Measurements from ENCODE around the gene MTHFSD. TPM values are rescaled to one million over a fixed set of nuclear protein-coding genes. Genes with fewer than 3 reads are reported as not detected.

Gene MTHFSD
- total RNA-seq, 2 donors from 2014 or later = 7.8 to 8.3 TPM

- Histone ChIP-seq H3K36me3 (no peaks in the 10 kb centered on the region), H3K9me3 (no peaks in the 10 kb centered on the region), H3K4me1 (peaks cover 0 to 22% of the 10 kb centered on the region in 2 donors), H3K27ac (no peak overlapping the region), H3K27me3 (peaks cover 0 to 32% of the 10 kb centered on the region in 2 donors), H3K4me3 (no peak overlapping the region)
- DNase-seq (ENCODE audit: low spot score) = no peak
- TF ChIP-seq, protein P1, sequence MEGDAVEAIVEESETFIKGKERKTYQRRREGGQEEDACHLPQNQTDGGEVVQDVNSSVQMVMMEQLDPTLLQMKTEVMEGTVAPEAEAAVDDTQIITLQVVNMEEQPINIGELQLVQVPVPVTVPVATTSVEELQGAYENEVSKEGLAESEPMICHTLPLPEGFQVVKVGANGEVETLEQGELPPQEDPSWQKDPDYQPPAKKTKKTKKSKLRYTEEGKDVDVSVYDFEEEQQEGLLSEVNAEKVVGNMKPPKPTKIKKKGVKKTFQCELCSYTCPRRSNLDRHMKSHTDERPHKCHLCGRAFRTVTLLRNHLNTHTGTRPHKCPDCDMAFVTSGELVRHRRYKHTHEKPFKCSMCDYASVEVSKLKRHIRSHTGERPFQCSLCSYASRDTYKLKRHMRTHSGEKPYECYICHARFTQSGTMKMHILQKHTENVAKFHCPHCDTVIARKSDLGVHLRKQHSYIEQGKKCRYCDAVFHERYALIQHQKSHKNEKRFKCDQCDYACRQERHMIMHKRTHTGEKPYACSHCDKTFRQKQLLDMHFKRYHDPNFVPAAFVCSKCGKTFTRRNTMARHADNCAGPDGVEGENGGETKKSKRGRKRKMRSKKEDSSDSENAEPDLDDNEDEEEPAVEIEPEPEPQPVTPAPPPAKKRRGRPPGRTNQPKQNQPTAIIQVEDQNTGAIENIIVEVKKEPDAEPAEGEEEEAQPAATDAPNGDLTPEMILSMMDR (IDR thresholded peaks at IDR 0.05) = no peak
These were observed 35.9 kb downstream of the MTHFSD start for GRCh38 chr16:86519007-86519648.

DNA sequence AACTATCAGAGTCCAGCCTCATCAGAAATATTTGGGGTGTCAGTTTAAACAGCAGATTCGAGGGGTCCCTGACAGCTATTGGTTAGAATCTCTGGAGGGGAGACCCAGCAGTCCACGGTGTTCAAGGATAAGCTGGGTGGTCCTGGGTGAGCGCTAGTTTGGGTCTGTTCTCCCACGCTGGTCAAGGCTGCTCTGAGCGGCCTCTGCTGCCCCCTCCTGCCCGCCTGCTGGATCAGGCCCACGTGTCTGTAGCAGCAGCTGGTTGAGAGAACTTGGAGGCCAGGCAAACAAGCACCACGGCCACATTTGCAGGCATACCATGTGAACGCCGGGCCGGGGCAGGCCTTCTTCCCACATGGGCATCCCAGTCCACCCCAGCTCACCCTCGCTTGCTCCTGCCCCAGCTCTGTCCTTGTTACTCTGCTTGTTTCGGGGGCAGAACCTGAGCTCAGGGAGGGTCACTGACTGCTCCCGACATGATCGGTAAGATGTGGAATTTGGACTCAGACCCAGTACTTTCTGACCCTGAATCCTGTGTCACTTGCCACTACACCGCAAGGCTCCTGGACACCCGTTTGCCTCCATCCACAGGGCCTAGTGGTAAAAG, 37.3 kb downstream of the MTHFSD start:
- Histone ChIP-seq H3K9me3 (no peaks in the 10 kb centered on the region), H3K4me1 (peaks cover 0 to 22% of the 10 kb centered on the region in 2 donors), H3K4me3 (no peak overlapping the region), H3K27ac (no peak overlapping the region), H3K27me3 (peaks cover 0 to 32% of the 10 kb centered on the region in 2 donors), H3K36me3 (no peaks in the 10 kb centered on the region)
- TF ChIP-seq, protein P1 (IDR thresholded peaks at IDR 0.05) = peak; percentile 43 to 84
- no peak for DNase-seq (ENCODE audit: low spot score)

- peaks cover 0 to 37% of the 10 kb centered on the region in 2 donors for H3K27me3 ChIP-seq
- TF ChIP-seq, protein P1 (IDR thresholded peaks at IDR 0.05) = no peak
These were observed 38.0 kb downstream of the MTHFSD start for GRCh38 chr16:86517033-86517432.

DNA sequence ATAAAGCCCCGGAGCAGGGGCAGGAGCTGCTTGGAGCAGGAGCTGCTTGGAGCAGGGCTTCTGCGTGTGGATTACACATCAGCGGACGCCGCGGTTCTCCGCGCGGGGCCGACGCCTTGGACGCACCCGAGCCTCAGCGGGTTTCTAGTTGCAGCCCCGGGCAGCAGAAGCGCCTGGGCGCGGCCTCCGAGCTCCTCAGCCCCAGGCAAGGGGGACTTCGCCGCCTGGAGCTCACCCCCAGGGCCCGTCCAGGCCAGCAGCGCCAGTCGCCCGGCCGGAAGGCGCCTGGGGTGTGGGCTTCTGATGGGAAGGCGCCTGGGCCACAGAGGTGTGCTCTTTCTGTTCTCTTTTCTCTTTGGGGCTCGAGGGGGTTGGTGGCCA, 38.4 kb downstream of the MTHFSD start:
- H3K4me1 ChIP-seq = peaks cover 0 to 23% of the 10 kb centered on the region in 2 donors
- no peak overlapping the region for H3K27ac ChIP-seq
- no peak overlapping the region for H3K4me3 ChIP-seq
- no peaks in the 10 kb centered on the region for H3K9me3 ChIP-seq
- peaks cover 2 to 41% of the 10 kb centered on the region in 2 donors for H3K27me3 ChIP-seq
- TF ChIP-seq, protein P1 (IDR thresholded peaks at IDR 0.05) = no peak
- H3K36me3 ChIP-seq = no peaks in the 10 kb centered on the region
- DNase-seq (ENCODE audit: low spot score) = no peak

More at GRCh38 chr16:86517033-86517432, 38.0 kb downstream of the MTHFSD start:
- no peaks in the 10 kb centered on the region for H3K9me3 ChIP-seq
- no peaks in the 10 kb centered on the region for H3K36me3 ChIP-seq
- no peak overlapping the region for H3K27ac ChIP-seq
- peaks cover 0 to 22% of the 10 kb centered on the region in 2 donors for H3K4me1 ChIP-seq
- H3K4me3 ChIP-seq = no peak overlapping the region
- no peak for DNase-seq (ENCODE audit: low spot score)

DNA sequence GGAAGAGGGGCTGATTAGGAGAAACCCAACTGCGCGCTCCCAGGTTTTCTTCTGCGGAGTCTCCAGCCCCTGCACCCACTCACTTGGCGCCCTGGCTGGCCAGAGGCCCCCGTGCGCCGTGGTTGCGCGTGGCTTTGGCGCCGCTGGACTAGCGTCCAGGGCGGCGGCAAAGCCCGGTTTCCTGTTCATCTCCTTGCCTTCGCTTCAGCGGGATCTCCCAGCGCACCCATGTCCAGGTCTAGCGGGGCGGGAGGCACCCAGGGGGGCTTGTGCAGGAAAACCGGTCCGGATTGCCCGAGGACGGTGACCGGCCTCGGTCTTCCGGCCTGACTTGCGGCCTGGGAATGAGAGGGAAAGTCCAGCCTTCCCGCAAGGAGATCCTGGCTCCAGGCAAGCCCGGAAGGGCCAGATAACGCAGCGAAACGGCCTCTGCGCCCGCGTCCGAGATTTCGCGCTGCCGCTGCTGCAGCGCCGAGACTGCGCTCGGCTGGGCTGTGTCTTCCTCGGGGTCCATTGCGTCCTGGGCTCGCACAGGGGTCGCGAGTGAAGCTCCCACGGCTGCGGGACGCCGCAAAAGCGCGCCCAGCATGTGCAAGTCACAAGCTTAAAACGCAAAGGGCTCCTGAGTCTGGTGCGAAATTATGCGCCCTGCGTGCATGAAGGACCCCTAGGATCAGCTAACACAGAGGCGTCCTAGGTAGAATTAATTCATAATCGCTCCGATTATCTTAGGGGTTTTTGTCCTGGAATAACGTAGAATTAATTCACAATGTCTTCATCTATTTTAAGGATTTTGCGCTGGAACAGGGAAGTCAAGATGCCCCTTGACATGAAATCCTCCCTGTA, 39.0 kb downstream of the MTHFSD start:
- Histone ChIP-seq H3K27me3 (peaks cover 5 to 48% of the 10 kb centered on the region in 2 donors), H3K4me3 (peak overlapping the region in 1 of 2 donors; percentile 18), H3K4me1 (peaks cover 0 to 29% of the 10 kb centered on the region in 2 donors), H3K27ac (no peak overlapping the region), H3K36me3 (no peaks in the 10 kb centered on the region), H3K9me3 (no peaks in the 10 kb centered on the region)
- TF ChIP-seq, protein P1 (IDR thresholded peaks at IDR 0.05) = no peak
- DNase-seq (ENCODE audit: low spot score) = no peak
